GM18505 (cell line): ENCODE data around the gene KCNQ4.

Source experiments
- ATAC-seq: cut with Tn5 transposase; IDR thresholded peaks from one replicate; pipeline ENCODE4 v1.9.1; 2021; ENCODE audit not compliant: unreplicated experiment
- POLR2A ChIP-seq: IDR thresholded peaks from 4 replicates; pipeline ENCODE4 v1.6.1; 2011; ENCODE audit warnings: borderline replicate concordance; ENCODE audit not compliant: insufficient read depth, insufficient read length; ENCODE audit errors: extremely low read depth

Gene KCNQ4

GRCh38 chr1:40830419-40830943, 46.9 kb downstream of the KCNQ4 start:
- TF ChIP-seq POLR2A, result no peak
- ATAC-seq, result no peak

GRCh38 chr1:40831001-40831732, 47.6 kb downstream of the KCNQ4 start:
- TF ChIP-seq POLR2A, result no peak
- ATAC-seq, result no peak

- no peak for ATAC-seq
- no peak for TF ChIP-seq POLR2A
These were observed 50.4 kb downstream of the KCNQ4 start for GRCh38 chr1:40833979-40834378.

- ATAC-seq, result no peak
These were observed 51.5 kb downstream of the KCNQ4 start for GRCh38 chr1:40834968-40835545.

GRCh38 chr1:40836283-40836682, 52.7 kb downstream of the KCNQ4 start:
- no peak for TF ChIP-seq POLR2A
- ATAC-seq, result no peak

More at GRCh38 chr1:40834968-40835545, 51.5 kb downstream of the KCNQ4 start:
- no peak for TF ChIP-seq POLR2A

- TF ChIP-seq POLR2A, result no peak
- no peak for ATAC-seq
These were observed 54.0 kb downstream of the KCNQ4 start for GRCh38 chr1:40837601-40838000.

GRCh38 chr1:40838045-40838979, 54.7 kb downstream of the KCNQ4 start:
- no peak for TF ChIP-seq POLR2A
- no peak for ATAC-seq

- no peak for TF ChIP-seq POLR2A
- no peak for ATAC-seq
These were observed 55.7 kb downstream of the KCNQ4 start for GRCh38 chr1:40838980-40839942.

- TF ChIP-seq POLR2A, result no peak
- ATAC-seq, result no peak
These were observed 56.4 kb downstream of the KCNQ4 start for GRCh38 chr1:40839943-40840335.

- no peak for ATAC-seq
- TF ChIP-seq POLR2A, result no peak
These were observed 57.1 kb downstream of the KCNQ4 start for GRCh38 chr1:40840526-40841323.

GRCh38 chr1:40841602-40842001, 58.0 kb downstream of the KCNQ4 start:
- no peak for ATAC-seq
- TF ChIP-seq POLR2A, result no peak
